ENCODE data around the gene CIAO2B. TPM values are rescaled to one million over a fixed set of nuclear protein-coding genes. Genes with fewer than 3 reads are reported as not detected.

The CIAO2B gene
- total RNA-seq, 1 experiment from 2014 or later = 83.0 TPM

DNA sequence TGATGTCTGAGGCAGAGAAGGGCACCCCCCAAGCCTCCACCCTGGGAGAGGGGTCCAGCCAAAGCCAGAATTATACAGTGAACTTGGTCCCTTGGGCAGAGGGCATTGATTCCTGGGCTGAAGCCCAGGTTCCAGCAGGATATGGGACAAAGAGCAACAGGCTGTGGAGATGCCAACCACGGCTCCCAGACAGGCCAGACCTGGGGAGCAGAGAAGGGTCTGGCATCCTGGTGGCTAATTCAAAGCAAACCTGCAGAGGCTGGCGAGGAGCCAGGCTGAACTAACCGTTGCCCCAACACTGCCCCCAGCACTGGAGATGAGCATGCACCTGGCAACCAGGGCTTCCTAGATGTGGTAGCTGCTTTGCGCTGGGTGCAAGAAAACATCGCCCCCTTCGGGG lies 29.8 kb upstream of the CIAO2B start:
- H3K9me3 ChIP-seq (ENCODE audit: control insufficient read depth, low read depth, low read length) = no peaks in the 10 kb centered on the region
- H3K4me1 Mint-ChIP-seq = peaks cover 4 to 15% of the 10 kb centered on the region in 2 experiments
- H3K79me1 ChIP-seq (ENCODE audit: insufficient read depth, low read depth, low read length, poor library complexity, severe bottlenecking) = no peaks in the 10 kb centered on the region
- H2AFZ ChIP-seq (ENCODE audit: low read length) = no peak overlapping the region
- no peak overlapping the region for H2BK12ac ChIP-seq (ENCODE audit: insufficient read length, low read depth, low read length)
- H2AK5ac ChIP-seq (ENCODE audit: insufficient read length, low read length) = no peak overlapping the region
- no peaks in the 10 kb centered on the region; a peak in 1 of 7 replicates for H3K36me3 Mint-ChIP-seq (ENCODE audit: insufficient read depth in 1 of 3, low read depth in 3 of 3)
- no peak overlapping the region for H3K14ac ChIP-seq (ENCODE audit: insufficient read depth, low read length)
- no peak overlapping the region for H4K5ac ChIP-seq (ENCODE audit: insufficient read length, low read depth, low read length)
- no CpG with 5 or more reads among the region's 6 CpGs for WGBS (ENCODE audit: extremely low coverage, insufficient read length, low lambda C conversion rate)
- H4K91ac ChIP-seq (ENCODE audit: insufficient read length, low read depth, low read length) = no peak overlapping the region
- no peak overlapping the region for H3T11ph ChIP-seq (ENCODE audit: low read length)
- H2BK20ac ChIP-seq (ENCODE audit: low read depth, low read length, poor library complexity, severe bottlenecking) = no peak overlapping the region
- no peak overlapping the region for H3K27ac ChIP-seq (ENCODE audit: insufficient read length, low read depth, low read length)
- no peaks in the 10 kb centered on the region for H3K23me2 ChIP-seq (ENCODE audit: insufficient read length, low read depth, low read length, poor library complexity, severe bottlenecking)
- H3K79me2 ChIP-seq (ENCODE audit: insufficient read depth, low read length) = no peaks in the 10 kb centered on the region
- H3K27me3 Mint-ChIP-seq (ENCODE audit: low read depth) = peaks cover 9% of the 10 kb centered on the region
- no peak overlapping the region for H3K23ac ChIP-seq (ENCODE audit: insufficient read length, low read depth, low read length)
- TF ChIP-seq, protein P1, sequence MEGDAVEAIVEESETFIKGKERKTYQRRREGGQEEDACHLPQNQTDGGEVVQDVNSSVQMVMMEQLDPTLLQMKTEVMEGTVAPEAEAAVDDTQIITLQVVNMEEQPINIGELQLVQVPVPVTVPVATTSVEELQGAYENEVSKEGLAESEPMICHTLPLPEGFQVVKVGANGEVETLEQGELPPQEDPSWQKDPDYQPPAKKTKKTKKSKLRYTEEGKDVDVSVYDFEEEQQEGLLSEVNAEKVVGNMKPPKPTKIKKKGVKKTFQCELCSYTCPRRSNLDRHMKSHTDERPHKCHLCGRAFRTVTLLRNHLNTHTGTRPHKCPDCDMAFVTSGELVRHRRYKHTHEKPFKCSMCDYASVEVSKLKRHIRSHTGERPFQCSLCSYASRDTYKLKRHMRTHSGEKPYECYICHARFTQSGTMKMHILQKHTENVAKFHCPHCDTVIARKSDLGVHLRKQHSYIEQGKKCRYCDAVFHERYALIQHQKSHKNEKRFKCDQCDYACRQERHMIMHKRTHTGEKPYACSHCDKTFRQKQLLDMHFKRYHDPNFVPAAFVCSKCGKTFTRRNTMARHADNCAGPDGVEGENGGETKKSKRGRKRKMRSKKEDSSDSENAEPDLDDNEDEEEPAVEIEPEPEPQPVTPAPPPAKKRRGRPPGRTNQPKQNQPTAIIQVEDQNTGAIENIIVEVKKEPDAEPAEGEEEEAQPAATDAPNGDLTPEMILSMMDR (conservative IDR thresholded peaks at IDR 0.05) = no peak
- H4K8ac ChIP-seq (replicated peaks; ENCODE audit: insufficient read length, low read depth, low read length) = no peak overlapping the region
- H3K4me2 ChIP-seq (ENCODE audit: insufficient read depth, insufficient read length, low read length) = no peak overlapping the region
- no peak overlapping the region for H2BK120ac ChIP-seq (ENCODE audit: low read depth, low read length, poor library complexity, severe bottlenecking)
- no peak overlapping the region for H3K4ac ChIP-seq (ENCODE audit: low read depth, low read length)
- H2BK15ac ChIP-seq (ENCODE audit: low read depth, low read length) = no peak overlapping the region
- no peaks in the 10 kb centered on the region for H3K9me3 Mint-ChIP-seq
- H3K4me1 ChIP-seq (ENCODE audit: insufficient read depth, low read length) = no peaks in the 10 kb centered on the region
- no peak overlapping the region for H3K27ac Mint-ChIP-seq
- no peak overlapping the region for H3K4me3 Mint-ChIP-seq
- no peak overlapping the region for H3K9ac ChIP-seq (ENCODE audit: extremely low read depth, insufficient read length, low read length)
- H3K18ac ChIP-seq (ENCODE audit: insufficient read length, low read depth, low read length) = no peak overlapping the region
- H3K56ac ChIP-seq (ENCODE audit: insufficient read length, low read depth, low read length) = no peak overlapping the region
- no peaks in the 10 kb centered on the region for H4K20me1 ChIP-seq (ENCODE audit: control insufficient read depth, insufficient read depth, insufficient read length)
- H2BK5ac ChIP-seq (ENCODE audit: insufficient read length, low read length) = no peak overlapping the region
- DNase-seq = no peak
- no peaks in the 10 kb centered on the region for H3K27me3 ChIP-seq (ENCODE audit: insufficient read depth, low read length)
